Activated naive CD4-positive, alpha-beta T cell treated with anti-CD3 and anti-CD28 coated beads, Interleukin-2, amount 50 U/mL, for 72 hours (primary cell): ENCODE data around the gene UBE2Q1. TPM values are rescaled to one million over a fixed set of nuclear protein-coding genes. Genes with fewer than 3 reads are reported as not detected.
A peak's percentile ranks its signal among the peaks of the same experiment; 100 is the strongest.

ENCODE experiments used
- ATAC-seq, 2 donors: fragments of 150-1000 bp; cut with Tn5 transposase; 2 replicates each; pipeline ENCODE4 v1.10.0; 2021; ENCODE audit warnings: mild to moderate bottlenecking in 2 of 2, moderate library complexity in 2 of 2
- DNase-seq, 2 donors: peaks; one replicate each; pipeline ENCODE4 v3.0.0; 2021 to 2022; ENCODE audit warnings: low spot score in 2 of 2
- H3K27ac Mint-ChIP-seq, 2 donors: one replicate each; pipeline ENCODE4 v1.8.0; 2022; ENCODE audit warnings: mild to moderate bottlenecking in 2 of 2, mixed read lengths in 2 of 2
- H3K36me3 Mint-ChIP-seq, 2 donors: one replicate each; pipeline ENCODE4 v1.8.0; 2022; ENCODE audit warnings: mixed read lengths in 2 of 2
- H3K9me3 Mint-ChIP-seq, 2 donors: one replicate each; pipeline ENCODE4 v1.8.0; 2022; ENCODE audit warnings: mixed read lengths in 2 of 2
- total RNA-seq, 2 donors: library from RNA; stranded (reverse); gene quantifications; one replicate each; pipeline ENCODE4 v1.2.3, GENCODE V29; 2022

Gene UBE2Q1
- total RNA-seq, 2 donors from 2014 or later, result 99.5 to 113 TPM

DNA sequence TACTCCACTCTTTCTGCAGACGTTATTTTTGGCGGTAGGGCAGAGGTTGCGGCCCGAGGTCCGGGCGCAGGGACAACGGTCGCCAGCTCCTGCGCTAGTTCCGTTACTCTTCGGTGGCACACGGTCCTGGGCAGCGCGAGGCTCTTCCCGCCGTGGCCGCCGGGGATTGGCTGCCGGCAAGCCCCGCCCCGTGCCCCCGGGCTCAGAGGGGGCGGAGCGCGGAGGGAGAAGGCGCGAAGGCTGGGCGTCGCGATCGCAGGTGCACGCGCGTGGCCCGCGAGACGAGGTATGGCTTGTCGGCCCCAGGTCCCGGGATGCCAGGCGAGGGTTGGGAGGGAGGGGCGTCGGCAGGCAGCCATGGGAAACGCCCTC is 55.7 kb downstream of the UBE2Q1 start:
- Mint-ChIP-seq H3K36me3 (peaks cover 13 to 27% of the 10 kb centered on the region in 2 donors), H3K9me3 (peaks cover 0 to 12% of the 10 kb centered on the region in 2 donors), H3K27ac (no peak overlapping the region)
- ATAC-seq (no peak), DNase-seq (no peak)

GRCh38 chr1:154502066-154502743 is 56.3 kb downstream of the UBE2Q1 start, which contains the start of the genes SHE and TDRD10:
Gene SHE, minus strand, starts transcription at chr1:154502412. Its CDS starts 386 bp downstream, at chr1:154502026.
Gene TDRD10, plus strand, starts transcription at chr1:154502219. Its CDS starts 4,685 bp downstream, at chr1:154506904.
- ATAC-seq, result no peak
- peaks cover 0 to 12% of the 10 kb centered on the region in 2 donors for H3K9me3 Mint-ChIP-seq
- H3K27ac Mint-ChIP-seq, result no peak within 1 kb of the TSS
- peaks cover 13 to 27% of the 10 kb centered on the region in 2 donors for H3K36me3 Mint-ChIP-seq
- DNase-seq, result no peak

GRCh38 chr1:154501423-154502065 is 56.9 kb downstream of the UBE2Q1 start:
- peaks cover 12 to 27% of the 10 kb centered on the region in 2 donors for H3K36me3 Mint-ChIP-seq
- H3K9me3 Mint-ChIP-seq, result peaks cover 0 to 12% of the 10 kb centered on the region in 2 donors
- no peak for ATAC-seq
- no peak for DNase-seq
- no peak overlapping the region for H3K27ac Mint-ChIP-seq

- peaks cover 0 to 12% of the 10 kb centered on the region in 2 donors for H3K9me3 Mint-ChIP-seq
- no peak overlapping the region for H3K27ac Mint-ChIP-seq
- H3K36me3 Mint-ChIP-seq, result peaks cover 8 to 27% of the 10 kb centered on the region in 2 donors
- DNase-seq, result no peak
- ATAC-seq, result no peak
These were observed 57.9 kb downstream of the UBE2Q1 start for GRCh38 chr1:154500533-154500932.

- ATAC-seq (peak; percentile 62 to 93), DNase-seq (no peak)
- Mint-ChIP-seq H3K27ac (no peak overlapping the region), H3K9me3 (peaks cover 0 to 12% of the 10 kb centered on the region in 2 donors), H3K36me3 (peaks cover 8 to 27% of the 10 kb centered on the region in 2 donors)
These were observed 59.0 kb downstream of the UBE2Q1 start for GRCh38 chr1:154499446-154499845.

Other genes starting within 250 kb of the UBE2Q1 start
- not detected for gene AQP10, start 237.6 kb downstream of the UBE2Q1 start, total RNA-seq
- 10 to 100 TPM; 48.0 to 56.1 TPM for gene ATP8B2, start 233.1 kb downstream of the UBE2Q1 start, total RNA-seq
- gene IL6R, start 153.3 kb downstream of the UBE2Q1 start, total RNA-seq, result 1 to 10 TPM; 6.7 to 8.5 TPM
- not detected for gene TDRD10, start 56.4 kb downstream of the UBE2Q1 start, total RNA-seq
- not detected for gene SHE, start 56.2 kb downstream of the UBE2Q1 start, total RNA-seq
- gene CHRNB2, start 9.1 kb upstream of the UBE2Q1 start, total RNA-seq, result under 1 TPM; 0.09 to 0.10 TPM
- 100 to 1,000 TPM; 189 to 332 TPM for gene ADAR, start 49.5 kb upstream of the UBE2Q1 start, total RNA-seq